GM12892 (cell line): Measurements from ENCODE around the gene BLZF1.
"Not testable (repeated sequence)": the region's sequence is repeated elsewhere in the genome, so short reads cannot be mapped to it uniquely, and the experiment has no call there.

Experiments
- DNase-seq: peaks from one replicate; pipeline ENCODE4 v3.0.0; 2011; ENCODE audit not compliant: insufficient read length
- FAIRE-seq: peaks from 2 replicates; lab custom pipeline; 2011; peaks lifted over from hg19 to GRCh38; lab: Jason Lieb, UNC
- POLR2A ChIP-seq: IDR thresholded peaks from 2 replicates; pipeline ENCODE4 v1.6.1; 2011; ENCODE audit warnings: low read depth, low read length, control low read depth
- POLR2AphosphoS5 ChIP-seq: IDR thresholded peaks from 2 replicates; pipeline ENCODE4 v1.6.1; 2011; ENCODE audit warnings: low read depth, low read length, control low read depth
- TAF1 ChIP-seq: IDR thresholded peaks from 2 replicates; pipeline ENCODE4 v1.6.1; 2011; ENCODE audit warnings: low read depth, mild to moderate bottlenecking, control low read depth, low read length, borderline replicate concordance

Gene BLZF1

GRCh38 chr1:169367096-169367685 lies 804 bp upstream of the BLZF1 start:
- DNase-seq = no peak
- no peak for TF ChIP-seq TAF1
- no peak for TF ChIP-seq POLR2AphosphoS5
- no peak for TF ChIP-seq POLR2A

GRCh38 chr1:169368406-169368769 lies 393 bp downstream of the BLZF1 start:
- FAIRE-seq = no peak
- peak; percentile 10 for DNase-seq
- TF ChIP-seq POLR2A = no peak
- TF ChIP-seq TAF1 = no peak
- TF ChIP-seq POLR2AphosphoS5 = no peak

More at GRCh38 chr1:169367096-169367685, 804 bp upstream of the BLZF1 start:
- FAIRE-seq = peak; percentile 53

GRCh38 chr1:169371404-169371803 lies 3.4 kb downstream of the BLZF1 start:
- TF ChIP-seq TAF1 = no peak
- no peak for TF ChIP-seq POLR2A
- no peak for TF ChIP-seq POLR2AphosphoS5
- no peak for FAIRE-seq
- DNase-seq = no peak

GRCh38 chr1:169381162-169381561 lies 13.2 kb downstream of the BLZF1 start:
- no peak for DNase-seq
- no peak for FAIRE-seq
- TF ChIP-seq POLR2AphosphoS5 (no peak), POLR2A (no peak), TAF1 (no peak)

GRCh38 chr1:169383449-169383848 lies 15.5 kb downstream of the BLZF1 start:
- FAIRE-seq = no peak
- TF ChIP-seq POLR2AphosphoS5 (no peak), POLR2A (no peak), TAF1 (no peak)
- no peak for DNase-seq

GRCh38 chr1:169387399-169387798 lies 19.4 kb downstream of the BLZF1 start:
- FAIRE-seq = peak; percentile 36
- no peak for TF ChIP-seq POLR2AphosphoS5

GRCh38 chr1:169390303-169390702 lies 22.3 kb downstream of the BLZF1 start:
- DNase-seq (no peak), FAIRE-seq (no peak)
- TF ChIP-seq POLR2AphosphoS5 (no peak), TAF1 (no peak), POLR2A (no peak)

More at GRCh38 chr1:169387399-169387798, 19.4 kb downstream of the BLZF1 start:
- no peak for DNase-seq

GRCh38 chr1:169392406-169392805 lies 24.4 kb downstream of the BLZF1 start:
- TF ChIP-seq POLR2AphosphoS5 = no peak
- TF ChIP-seq TAF1 = no peak
- TF ChIP-seq POLR2A = no peak
- DNase-seq = no peak
- FAIRE-seq = no peak

GRCh38 chr1:169395955-169396354 lies 28.0 kb downstream of the BLZF1 start:
- no peak for FAIRE-seq
- TF ChIP-seq POLR2A (no peak), TAF1 (no peak), POLR2AphosphoS5 (no peak)

GRCh38 chr1:169402578-169402977 lies 34.6 kb downstream of the BLZF1 start:
- DNase-seq, FAIRE-seq: not testable (repeated sequence)

More at GRCh38 chr1:169395955-169396354, 28.0 kb downstream of the BLZF1 start:
- DNase-seq = no peak

- FAIRE-seq, DNase-seq: not testable (repeated sequence)
Observed at GRCh38 chr1:169408340-169408739, 40.3 kb downstream of the BLZF1 start.

- FAIRE-seq (no peak), DNase-seq (no peak)
- TF ChIP-seq POLR2AphosphoS5 (no peak), TAF1 (no peak), POLR2A (no peak)
Observed at GRCh38 chr1:169414952-169415351, 47.0 kb downstream of the BLZF1 start.

- TF ChIP-seq POLR2AphosphoS5 (no peak), TAF1 (no peak), POLR2A (no peak)
- FAIRE-seq (peak; percentile 33), DNase-seq (no peak)
Observed at GRCh38 chr1:169421309-169421708, 53.3 kb downstream of the BLZF1 start.
